GM21737 (cell line): Measurements from ENCODE around the gene RBM38.

Source experiments
- ATAC-seq: cut with Tn5 transposase; IDR thresholded peaks from one replicate; pipeline ENCODE4 v1.9.1; 2021; ENCODE audit warnings: mild to moderate bottlenecking, moderate library complexity; ENCODE audit not compliant: unreplicated experiment

RBM38 gene

GRCh38 chr20:57374343-57374930, 16.8 kb upstream of the RBM38 start:
- no peak for ATAC-seq

- ATAC-seq: no peak
Measured at GRCh38 chr20:57374931-57375651, 16.1 kb upstream of the RBM38 start.

- ATAC-seq: no peak
Measured at GRCh38 chr20:57375652-57376230, 15.5 kb upstream of the RBM38 start.

GRCh38 chr20:57377350-57377749, 13.8 kb upstream of the RBM38 start:
- no peak for ATAC-seq

GRCh38 chr20:57378107-57378506, 13.1 kb upstream of the RBM38 start:
- ATAC-seq: no peak

- no peak for ATAC-seq
Measured at GRCh38 chr20:57378646-57379262, 12.4 kb upstream of the RBM38 start.

- ATAC-seq: no peak
Measured at GRCh38 chr20:57379263-57379647, 11.9 kb upstream of the RBM38 start.

- ATAC-seq: no peak
Measured at GRCh38 chr20:57380081-57380750, 11.0 kb upstream of the RBM38 start.

GRCh38 chr20:57381596-57382503, 9.3 kb upstream of the RBM38 start:
- no peak for ATAC-seq

GRCh38 chr20:57382516-57382915, 8.7 kb upstream of the RBM38 start:
- ATAC-seq: no peak

- ATAC-seq: no peak
Measured at GRCh38 chr20:57383447-57384347, 7.5 kb upstream of the RBM38 start.

- ATAC-seq: no peak
Measured at GRCh38 chr20:57384486-57384885, 6.7 kb upstream of the RBM38 start.

- no peak for ATAC-seq
Measured at GRCh38 chr20:57384953-57385761, 6.0 kb upstream of the RBM38 start.

GRCh38 chr20:57385940-57386339, 5.3 kb upstream of the RBM38 start:
- no peak for ATAC-seq

- ATAC-seq: no peak
Measured at GRCh38 chr20:57386762-57387161, 4.4 kb upstream of the RBM38 start.

- ATAC-seq: no peak
Measured at GRCh38 chr20:57387463-57387862, 3.7 kb upstream of the RBM38 start.

- no peak for ATAC-seq
Measured at GRCh38 chr20:57387945-57388371, 3.2 kb upstream of the RBM38 start.

GRCh38 chr20:57388953-57389694, 2.1 kb upstream of the RBM38 start:
- peak; percentile 21 for ATAC-seq
